Stimulated activated CD8-positive, alpha-beta memory T cell treated with anti-CD3 and anti-CD28 coated beads, Interleukin-4, amount 100 ng/mL, for 24 hours (primary cell): ENCODE results near the gene SDSL.

Experiments
- DNase-seq: peaks from one replicate; pipeline ENCODE4 v3.0.0-alpha.2; 2020; ENCODE audit warnings: low read depth

Gene SDSL

DNA sequence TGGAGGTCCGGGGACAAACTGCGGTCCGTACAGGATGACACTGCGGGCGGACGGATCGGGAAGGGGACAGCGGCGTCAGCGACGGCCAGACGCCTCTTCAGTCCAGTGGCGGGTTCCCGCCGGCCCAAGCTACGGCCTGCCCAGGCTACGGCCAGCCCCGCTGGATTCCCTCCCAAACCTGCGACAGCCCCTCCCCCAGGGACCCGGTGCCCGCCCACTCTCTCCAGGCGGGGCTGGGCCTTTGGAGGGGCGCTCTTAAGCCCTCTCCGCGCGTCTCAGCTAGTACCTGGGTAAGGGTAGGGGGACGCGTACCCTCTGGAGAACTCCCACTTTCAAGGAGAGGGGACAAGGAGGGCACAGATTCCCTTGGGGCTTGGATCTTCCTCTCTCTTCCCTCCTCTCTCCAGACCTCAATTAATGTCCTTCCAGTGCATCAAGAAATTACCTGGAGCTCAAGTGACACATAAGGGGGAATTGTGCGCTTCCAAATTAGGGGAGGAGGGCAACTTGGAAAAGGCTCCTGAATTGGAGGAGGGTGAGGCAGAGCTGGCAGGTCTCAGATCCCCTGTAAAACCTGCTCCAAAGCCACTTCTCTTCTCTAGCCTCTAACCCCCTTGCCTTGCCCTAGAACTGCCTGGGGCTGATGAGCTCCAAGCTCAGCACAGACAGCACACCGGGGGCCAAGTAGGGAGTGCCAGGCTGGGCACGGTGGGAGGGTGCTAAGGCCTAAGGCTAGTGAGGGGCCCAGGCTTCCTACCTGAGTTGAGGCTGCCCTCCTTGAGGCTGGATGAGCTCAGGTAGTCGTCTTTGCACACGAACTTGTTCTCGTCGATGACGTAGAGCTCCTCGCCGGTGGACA, 46.4 kb downstream of the SDSL start:
- DNase-seq, result no peak

DNA sequence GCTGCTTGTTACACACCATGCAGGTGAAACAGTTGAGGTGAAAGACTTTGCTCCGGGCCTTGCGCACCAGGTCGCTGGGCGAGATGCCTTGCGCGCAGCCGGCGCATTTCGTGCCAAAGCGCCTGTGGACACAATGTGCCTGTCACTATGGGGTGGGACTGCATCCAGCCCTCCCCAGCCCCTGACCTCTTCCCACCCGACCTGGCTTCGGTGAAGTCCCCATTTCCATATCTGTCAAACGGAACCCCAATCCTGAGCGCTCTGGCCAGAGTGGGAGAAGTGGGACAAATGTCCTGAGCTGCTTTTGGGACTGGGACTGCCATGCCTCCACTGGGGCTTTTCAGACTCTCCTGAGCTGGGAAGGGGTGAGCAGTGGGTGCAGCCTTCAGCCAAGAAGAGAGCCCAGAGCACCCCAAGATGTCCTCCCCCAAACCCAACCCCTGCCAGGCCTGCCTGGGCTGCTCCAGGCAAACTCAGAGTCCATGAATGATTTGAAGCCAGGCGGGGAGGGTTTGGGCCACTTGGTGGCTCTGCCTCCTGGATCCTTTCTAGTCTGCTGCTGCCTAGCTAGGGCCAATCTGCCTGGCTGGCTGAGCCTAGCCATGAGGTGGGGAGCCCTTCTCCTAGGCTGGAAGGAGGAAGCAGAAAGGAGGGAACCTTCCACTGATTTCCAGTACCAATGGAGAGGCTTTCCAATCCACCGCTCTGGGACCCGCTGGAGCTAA, 47.2 kb downstream of the SDSL start:
- DNase-seq, result no peak

DNA sequence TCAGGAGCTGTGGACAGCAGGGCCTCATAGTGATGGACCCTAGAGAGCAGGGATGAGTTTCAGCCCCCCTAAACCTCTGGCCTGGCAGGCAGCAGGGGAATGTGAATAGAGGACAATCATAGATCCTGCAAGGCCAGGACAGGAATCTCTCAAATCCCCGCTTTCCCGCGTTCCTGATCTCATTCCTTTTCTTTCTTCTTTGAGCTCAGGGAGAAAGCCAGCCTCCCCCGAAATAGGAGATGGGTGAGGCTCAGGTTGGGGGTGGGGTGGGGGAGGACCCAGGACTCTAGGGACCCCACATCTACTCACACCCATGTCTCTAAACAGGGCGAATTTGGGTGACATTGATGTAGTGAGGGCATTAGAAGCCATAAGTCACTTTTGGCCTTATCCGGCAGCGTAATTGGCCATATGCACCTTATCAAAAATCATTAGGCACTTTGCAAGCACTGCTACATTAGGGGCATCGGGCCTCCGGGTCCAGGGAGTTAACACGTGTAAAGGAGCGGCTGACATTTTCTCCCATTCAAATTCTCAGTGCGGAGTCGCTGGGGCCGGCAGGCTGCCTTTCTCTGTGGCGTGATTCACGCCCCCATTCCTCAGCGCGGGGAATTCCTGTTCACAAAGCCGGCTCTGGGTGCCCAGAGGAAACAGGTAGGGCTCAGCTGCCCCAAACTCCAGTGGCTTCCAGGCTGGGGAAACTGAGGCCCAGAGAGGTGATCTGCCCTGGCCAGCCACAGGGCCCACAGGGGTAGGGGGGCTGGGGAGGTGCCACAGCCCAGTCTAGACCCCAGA, 48.0 kb downstream of the SDSL start:
- DNase-seq, result no peak

DNA sequence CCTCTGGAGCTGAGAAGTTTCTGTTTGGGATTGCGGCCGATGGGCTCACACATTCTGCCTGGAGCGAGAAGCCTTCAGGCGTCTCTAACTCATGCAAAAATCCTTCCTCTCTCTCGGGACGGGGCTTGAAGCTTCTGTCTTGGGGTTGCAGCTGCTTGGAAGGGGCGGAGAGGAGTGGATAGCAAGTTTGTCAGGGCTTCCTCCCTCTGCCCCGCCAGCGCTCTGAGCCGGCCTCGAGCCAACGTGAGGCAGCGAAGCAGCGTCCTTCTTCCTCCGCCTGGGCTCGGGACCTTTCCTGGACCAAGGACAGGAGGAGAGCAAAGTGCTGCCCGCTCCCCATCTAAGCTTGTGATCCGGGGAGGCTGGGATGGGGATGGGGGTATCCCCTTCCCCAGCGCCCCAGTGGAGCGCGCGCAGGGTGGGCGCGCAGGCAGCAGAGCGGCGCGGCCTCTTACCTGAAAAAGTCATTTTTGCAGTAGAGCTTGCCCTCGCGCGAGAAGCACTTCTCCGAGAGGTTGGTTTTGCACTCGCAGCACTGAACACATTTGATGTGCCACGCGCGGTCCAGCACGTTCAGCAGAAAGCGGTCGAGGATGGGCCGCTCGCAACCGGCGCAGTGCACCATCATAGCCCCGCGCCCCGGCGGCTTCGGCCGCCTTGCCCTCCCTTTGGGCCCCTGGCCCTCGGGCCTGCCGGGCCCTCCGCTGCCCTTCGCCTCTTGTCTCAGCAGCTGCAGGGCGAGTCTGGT, 48.9 kb downstream of the SDSL start:
- no peak for DNase-seq

DNA sequence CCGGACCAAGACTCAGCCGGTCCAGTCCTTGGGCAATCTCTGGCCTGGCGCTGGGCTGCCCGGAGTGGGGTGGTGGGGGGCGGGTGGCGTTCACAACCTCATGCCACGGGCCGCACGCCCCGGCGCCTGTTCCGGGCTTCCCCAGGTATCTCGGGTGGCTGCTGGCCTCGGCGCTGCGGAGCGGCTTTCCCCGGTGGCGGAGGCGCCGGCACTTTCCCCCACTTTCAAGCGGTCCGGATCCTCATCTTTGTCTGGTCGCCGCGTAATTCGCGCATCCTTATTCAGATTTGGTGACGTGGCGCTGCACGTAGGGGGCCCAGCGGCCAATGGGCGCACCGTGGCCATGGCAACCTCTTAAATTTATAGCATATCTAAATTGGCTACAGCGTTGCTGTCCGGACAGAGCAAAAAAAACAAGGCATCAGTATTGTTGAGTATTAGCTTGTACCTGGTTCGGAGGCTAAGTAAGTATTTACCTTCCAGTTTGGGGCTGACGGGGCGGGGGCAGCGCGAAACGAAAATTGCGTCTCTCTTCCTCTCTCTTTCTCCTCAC, 49.5 kb downstream of the SDSL start, which contains the start of gene LHX5:
TSS of gene LHX5 (minus strand) at position 253 of the 553 bp plus-strand sequence. CDS start 373 bp downstream, outside the sequence.
- DNase-seq, result no peak

DNA sequence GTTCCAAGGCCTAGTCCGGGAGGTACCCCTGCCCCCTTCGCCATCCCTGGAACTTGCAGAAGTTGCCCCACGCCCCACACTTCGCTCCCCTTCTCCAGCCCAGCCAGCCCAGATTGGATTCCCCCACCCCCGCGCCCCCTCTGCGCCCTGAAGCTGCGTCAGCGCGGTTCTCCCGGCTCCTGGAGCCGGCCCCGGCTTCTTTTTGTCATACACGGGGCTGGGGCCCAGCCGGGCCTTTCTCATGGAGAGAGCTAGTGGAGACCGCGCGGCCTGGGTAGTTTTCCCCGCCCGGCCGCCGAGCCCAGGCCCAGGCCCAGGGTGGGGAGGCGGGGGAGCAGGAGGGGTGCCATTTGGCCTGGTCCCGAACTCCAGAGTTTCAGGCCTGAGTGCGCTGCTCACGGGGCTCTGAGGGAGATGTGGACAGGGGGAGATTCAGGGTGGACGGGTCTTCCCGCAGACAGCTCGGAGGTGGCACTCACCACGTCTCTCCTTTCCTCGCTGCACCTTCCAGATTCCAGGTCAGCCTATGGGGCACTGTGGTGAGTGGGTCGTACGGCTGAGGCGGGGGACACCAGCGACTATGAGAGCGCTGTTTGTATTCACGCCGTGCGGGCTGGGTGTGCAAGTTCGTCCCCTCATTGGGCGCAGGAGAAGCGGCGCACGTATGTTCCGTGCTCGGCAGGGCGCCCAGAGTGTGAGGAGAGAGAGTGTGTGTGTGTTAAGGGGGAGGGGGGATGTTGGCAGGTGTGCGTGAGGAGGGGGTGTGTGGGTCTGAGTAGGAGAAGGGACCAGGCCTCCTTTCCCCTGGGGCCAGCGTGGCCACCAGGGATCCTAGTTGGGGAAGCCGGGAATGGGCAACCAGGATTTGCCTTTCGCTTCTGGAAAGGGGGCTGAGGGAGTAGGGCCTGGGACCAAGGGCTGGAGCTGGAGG, 50.3 kb downstream of the SDSL start:
- DNase-seq, result no peak

DNA sequence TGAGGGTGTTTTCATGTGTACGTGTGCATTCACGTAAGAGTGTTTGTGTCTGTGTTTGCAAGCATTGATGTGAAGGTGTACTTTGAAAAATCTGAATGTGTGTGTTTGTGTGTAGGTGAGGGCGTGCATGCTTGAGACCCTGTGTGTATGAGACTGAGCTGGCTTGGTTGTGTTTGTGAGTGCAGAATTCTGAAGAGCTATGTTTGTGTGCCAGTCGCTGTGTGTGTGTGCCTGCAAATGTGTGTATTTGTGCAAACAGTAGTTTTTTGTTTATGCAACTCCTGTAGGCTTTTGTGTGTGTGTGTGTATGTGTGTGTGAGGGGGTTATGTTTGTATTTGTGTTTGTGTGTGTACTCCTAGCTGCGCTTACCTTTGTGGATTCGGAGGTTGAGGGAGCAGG, 51.2 kb downstream of the SDSL start:
- DNase-seq, result no peak

DNA sequence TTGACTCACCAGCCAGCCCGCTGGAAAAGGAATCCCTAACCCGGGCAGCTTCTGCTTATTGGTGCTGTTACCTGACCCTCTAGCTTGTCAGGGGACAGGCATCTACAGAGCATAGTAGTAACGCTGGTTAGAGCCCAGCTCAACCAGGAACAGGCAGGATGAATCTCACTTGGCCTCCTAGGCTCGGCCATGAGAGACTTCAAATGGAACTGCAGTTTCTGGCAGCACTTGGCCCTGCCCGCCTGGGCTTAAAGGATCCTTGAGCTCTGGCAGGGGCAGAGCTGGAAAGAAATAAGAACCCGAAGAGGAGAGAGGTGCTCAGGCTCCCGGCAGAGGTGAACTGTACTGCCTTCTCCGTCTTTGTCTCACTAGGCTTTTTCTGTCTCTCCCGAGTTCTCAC, 51.8 kb downstream of the SDSL start:
- no peak for DNase-seq

DNA sequence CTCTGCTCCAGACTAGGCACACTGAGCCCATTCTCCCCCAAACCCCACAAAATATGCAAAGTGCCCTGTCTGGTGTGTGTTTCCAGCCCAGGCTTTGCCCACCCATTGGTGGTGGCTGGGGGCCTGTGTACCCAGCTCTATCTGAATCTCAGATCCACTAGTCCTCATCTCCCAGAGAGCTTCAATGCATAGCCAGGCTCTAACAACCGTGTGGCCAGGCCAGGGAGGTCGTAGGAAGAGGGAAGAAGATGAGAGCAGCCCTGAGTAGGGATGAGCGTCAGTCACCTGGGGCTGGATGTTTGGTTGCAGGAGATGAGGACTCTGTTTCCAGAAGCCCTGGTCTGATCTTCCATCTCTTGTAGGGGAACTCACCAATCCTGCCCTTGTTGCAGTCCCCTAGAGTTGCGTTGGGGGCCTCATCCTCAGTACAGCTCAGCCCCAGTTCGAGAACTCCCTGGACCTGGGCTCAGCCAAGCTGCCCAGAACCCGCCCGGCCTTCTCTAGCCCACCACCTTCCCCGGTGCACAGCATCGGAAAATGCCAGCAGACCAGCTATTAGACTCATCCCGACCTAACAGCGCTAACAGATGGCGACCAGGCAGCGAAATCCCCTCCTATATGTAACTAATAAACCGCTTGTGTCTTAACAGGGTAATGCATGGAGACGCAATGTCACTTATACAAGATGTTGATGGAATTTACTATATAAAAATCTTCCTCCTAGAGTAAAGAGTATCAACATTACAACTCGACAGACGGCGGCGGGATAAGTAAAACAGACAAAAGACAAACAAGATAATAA, 52.7 kb downstream of the SDSL start:
- no peak for DNase-seq

DNA sequence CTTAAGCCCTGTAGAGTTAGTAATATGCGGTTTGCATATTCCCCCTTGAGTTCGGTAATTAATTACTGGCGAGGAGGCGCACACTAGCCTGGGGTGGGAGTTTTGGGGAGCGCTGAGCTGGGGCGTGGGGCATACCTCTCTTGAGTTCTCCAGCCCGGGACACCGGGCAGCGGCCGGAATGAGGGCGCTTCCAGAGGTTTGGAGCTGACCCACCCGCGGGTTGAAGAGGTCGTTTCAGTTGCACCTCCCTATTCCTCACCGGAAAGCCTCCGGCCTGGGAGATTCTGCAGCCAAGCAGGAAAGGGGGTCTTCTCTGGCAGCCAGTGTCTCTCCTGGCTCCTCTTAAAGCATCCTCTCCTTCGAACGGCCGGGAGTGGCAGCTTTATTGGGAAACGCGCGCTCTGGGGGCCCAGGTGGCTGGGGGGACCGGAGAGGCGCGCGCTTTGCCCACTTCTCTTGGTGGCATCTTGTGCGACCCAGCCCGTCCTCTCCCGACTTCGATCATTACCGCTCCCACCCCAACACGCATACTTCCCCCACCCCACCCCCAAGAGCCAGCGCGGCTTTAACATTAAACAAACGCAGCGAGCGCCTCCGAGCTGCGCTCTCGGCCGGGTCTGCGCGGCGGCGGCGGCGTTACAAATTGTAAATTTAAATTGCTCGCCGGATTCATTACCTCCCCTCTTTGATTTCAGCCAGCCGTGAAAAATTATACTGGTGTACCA, 53.4 kb downstream of the SDSL start:
- DNase-seq, result no peak

DNA sequence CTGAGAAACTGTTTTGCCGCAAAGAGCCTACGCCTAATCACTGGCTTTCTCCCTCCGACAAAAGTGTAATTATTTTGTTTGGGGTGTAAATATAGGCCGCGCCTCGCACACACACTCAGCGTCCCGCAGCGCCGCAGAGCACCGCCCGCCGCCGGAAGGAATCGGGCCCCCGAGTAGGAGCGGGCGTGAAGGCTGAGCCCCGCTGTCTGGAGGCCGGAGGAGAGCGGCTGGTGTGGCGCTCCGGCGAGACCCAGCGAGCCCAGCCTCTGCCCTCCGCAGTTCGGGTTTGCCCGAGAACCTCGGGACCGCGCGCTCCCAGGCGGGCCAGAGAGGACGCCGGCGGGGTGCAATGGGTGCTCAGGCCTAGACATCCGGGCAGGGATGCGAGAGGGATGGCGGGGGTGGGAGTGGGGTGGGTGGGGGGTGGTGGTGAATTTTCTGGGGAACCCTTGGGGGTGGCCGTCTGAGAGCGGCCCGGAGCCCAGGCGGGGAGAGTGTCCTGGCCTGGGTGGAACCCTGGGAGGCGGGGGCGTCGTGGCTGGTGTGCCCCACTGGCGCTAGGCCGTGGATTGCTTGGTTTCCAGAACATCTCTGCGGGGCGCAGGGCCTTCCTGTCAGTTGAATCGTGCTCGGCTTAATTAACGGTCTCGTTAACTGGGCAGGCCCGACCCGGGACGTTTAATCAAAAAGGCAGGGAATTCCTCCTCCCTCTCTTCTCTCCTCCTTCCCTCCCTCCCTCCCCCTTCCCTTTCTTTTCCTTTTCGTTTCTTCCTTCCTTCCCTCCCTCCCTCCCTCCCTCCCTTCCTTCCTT, 54.2 kb downstream of the SDSL start:
- DNase-seq, result no peak

DNA sequence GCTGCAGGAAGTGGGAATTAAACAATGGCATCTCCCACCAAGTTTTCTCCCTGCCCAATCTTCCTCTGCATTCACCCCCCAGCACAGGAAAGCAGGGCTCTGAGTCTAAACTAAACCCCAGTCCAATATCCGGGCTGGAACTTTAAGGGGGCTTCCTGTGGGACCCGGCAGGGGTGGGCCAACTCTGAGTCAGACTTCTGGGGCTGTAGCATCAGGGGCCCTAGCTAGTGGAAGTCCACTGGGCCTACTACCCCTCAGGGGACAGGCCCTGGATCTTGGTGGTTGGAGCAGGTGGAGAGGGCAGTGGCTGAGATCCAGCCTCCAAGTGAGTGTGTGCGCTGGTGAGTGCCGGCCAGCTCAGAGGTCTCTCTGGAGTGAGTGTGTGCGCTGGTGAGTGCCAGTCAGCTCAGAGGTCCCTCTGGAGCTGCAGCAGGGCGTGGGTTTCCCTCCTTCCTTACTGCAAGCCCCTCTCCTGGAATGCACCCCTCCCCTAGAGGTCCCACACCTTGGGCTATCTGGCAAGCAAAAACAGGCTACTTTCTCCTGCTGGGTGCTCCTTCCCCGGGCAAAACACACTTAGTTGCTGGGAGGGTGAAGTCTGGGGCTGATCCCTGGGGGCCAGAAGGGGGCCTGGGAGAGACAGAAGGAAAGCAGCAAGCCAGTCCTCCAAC, 55.1 kb downstream of the SDSL start:
- no peak for DNase-seq

DNA sequence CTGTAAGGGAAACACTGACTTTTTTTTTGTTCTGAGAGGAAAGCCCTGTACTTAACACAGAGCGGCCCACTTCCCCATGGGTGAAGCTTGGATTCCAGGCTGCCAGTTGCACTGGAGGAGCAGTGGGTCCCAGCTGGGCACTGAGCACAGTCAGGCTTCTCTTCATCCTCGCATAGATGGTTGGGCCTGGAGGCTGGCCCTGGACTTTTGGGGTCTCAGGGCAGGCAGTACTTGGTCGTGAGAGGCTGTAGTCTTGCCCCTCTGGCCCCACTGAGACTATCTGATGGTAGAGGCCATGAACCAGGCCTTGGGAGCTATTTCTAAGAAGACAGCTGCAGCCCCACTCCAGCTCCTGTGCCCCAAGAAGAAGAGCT, 55.6 kb downstream of the SDSL start:
- no peak for DNase-seq

DNA sequence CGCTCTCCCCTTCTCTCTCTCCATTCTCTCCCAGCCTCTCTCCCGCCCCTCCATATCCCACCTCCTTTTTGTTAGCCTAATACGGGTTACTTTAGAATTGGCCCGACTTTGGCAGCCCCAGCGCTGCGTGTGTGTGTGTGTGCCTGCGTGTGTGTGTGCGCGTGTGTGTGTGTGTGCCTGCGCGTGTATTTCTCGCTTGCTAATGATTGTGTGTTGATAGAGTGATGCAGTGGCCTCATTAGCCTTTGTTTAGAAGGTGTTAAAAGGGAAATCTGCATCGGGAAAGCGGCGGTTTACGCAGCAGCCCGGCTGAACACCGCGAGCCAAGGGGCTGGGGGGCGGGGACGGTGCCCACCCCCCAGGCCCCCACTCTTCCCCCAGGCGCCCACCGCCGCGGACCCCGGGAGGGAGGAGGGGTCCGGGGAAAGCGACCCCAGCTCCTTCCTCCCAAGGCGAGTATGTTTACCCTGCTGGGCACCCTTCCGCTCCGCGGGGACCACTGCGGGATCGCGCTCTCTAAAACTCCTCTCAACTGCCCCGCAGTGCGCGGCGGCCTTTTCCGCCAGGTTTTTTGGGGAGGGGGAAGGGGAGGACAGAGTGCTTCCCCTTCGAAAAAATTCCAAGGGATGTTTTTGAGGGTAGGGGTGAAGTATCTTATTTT, 56.3 kb downstream of the SDSL start:
- no peak for DNase-seq

DNA sequence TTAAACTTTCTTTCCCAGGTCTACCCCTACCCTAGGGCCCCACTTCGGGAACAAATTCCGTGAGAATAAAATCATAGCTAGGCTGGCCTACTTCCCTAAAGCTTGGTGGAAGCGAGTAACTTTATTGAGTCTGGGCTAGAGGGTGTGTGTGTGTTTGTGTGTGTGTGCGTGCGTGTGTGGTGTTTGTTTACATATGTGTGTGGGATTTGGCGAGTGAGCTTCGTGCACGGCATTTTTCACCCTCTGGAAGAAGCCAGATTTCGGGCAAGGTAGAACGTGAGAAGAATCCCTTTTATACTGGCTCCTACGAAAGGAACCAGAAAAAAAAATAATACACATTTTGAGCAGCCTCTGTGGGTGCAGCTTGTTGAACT, 57.0 kb downstream of the SDSL start:
- DNase-seq, result no peak

DNA sequence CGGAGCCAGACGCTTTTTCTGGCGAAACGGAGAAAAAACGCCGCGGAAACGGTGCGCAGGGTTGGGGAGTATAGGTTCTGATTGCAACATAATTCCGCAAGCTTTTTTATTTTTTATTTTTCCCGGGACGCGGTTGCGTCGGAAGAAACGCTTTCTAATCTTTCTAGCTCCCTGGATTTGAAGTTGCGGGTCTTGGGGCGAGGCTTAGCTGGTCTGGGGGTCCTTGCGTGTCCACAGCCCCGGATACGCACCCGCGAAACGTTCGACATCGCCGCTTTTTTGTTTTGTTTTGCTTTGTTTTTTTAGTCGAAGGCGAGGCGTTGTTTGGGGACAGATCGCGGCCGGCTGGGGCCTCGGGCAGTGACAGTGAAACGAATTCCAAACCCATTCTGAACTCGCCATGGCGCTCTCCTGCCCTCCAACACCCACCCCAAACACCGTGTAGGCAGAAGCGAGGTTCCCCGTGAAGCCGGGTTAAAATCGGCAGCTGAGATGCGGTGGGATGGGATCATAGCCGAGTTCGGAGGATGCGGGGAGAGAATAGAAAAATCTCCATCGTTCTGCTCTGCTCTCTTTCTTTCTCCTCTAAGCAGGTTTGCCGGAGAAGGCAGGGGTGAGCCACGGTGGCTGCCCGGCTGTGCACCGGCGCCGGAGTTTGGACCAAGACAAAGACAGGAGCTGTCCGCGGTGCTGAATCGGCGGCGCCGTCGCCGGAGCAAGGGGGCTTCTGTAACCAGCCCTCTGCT, 57.6 kb downstream of the SDSL start:
- DNase-seq, result peak; percentile 24
